Right atrium auricular region (tissue), 2 donors: Measurements from ENCODE around the gene LARP6. TPM values are rescaled to one million over a fixed set of nuclear protein-coding genes. Genes with fewer than 3 reads are reported as not detected.

Experiments used
- DNase-seq: peaks from one replicate; pipeline ENCODE4 v3.0.0-alpha.2; 2019; ENCODE audit warnings: low spot score
- H3K27ac ChIP-seq, 2 donors: fragments of 200-600 bp; sonication (generic); 1 replicate in 1 of 2; 2 replicates in 1 of 2; pipeline ENCODE4 v1.5.1; 2016 to 2019
- H3K27me3 ChIP-seq, 2 donors: fragments of 200-600 bp; sonication (generic); one replicate each; pipeline versions ENCODE4 v1.5.1 to v1.6.0; 2017 to 2019
- H3K36me3 ChIP-seq: fragments of 200-600 bp; sonication (generic); one replicate; pipeline ENCODE4 v1.5.1; 2016
- H3K4me1 ChIP-seq, 2 donors: fragments of 200-600 bp; sonication (generic); one replicate each; pipeline versions ENCODE4 v1.5.1 to v1.6.0; 2017 to 2019
- H3K4me3 ChIP-seq, 2 donors: fragments of 200-600 bp; sonication (generic); 1 replicate in 1 of 2; 2 replicates in 1 of 2; pipeline ENCODE4 v1.5.1; 2017 to 2019; ENCODE audit warnings: mild to moderate bottlenecking in 1 of 2, moderate library complexity in 1 of 2
- H3K9me3 ChIP-seq, 2 donors: fragments of 200-600 bp; sonication (generic); one replicate each; pipeline ENCODE4 v1.5.1; 2019
- CTCF ChIP-seq, 2 donors: fragments of 200-600 bp; sonication (generic); IDR thresholded peaks; one replicate each; pipeline ENCODE4 v1.5.1; 2019; ENCODE audit warnings: antibody characterized with exemption in 2 of 2
- total RNA-seq, 2 donors: library from RNA; depleted of rRNA; stranded (reverse); fragments of >200 nt; gene quantifications; one replicate each; pipeline ENCODE4 v1.1.0, GENCODE V29; 2016

LARP6 gene
- total RNA-seq = 10 to 100 TPM; 20.2 to 57.8 TPM

- peaks cover 0 to 52% of the 10 kb centered on the region in 2 donors for H3K4me1 ChIP-seq
- peaks cover 9% of the 10 kb centered on the region for H3K36me3 ChIP-seq
- H3K4me3 ChIP-seq = peak within 1 kb of the TSS; percentile 81 to 84
- H3K9me3 ChIP-seq = no peaks in the 10 kb centered on the region
- DNase-seq = no peak
- no peak for TF ChIP-seq CTCF (IDR thresholded peaks at IDR 0.05)
- no peaks in the 10 kb centered on the region for H3K27me3 ChIP-seq
- peak within 1 kb of the TSS; percentile 86 to 97 for H3K27ac ChIP-seq
Measured at GRCh38 chr15:70853973-70854665, at the start of gene LARP6. Gene LARP6 (minus strand): TSS chr15:70854157. CDS start chr15:70854088, 69 bp downstream.

GRCh38 chr15:70902107-70902506 is 48.1 kb upstream of the LARP6 start:
- peaks cover 0 to 3% of the 10 kb centered on the region in 2 donors for H3K9me3 ChIP-seq
- H3K27ac ChIP-seq = no peak overlapping the region
- peaks cover 8% of the 10 kb centered on the region for H3K36me3 ChIP-seq
- no peaks in the 10 kb centered on the region for H3K4me1 ChIP-seq
- no peak for DNase-seq
- no peak for TF ChIP-seq CTCF (IDR thresholded peaks at IDR 0.05)
- no peak overlapping the region for H3K4me3 ChIP-seq
- H3K27me3 ChIP-seq = no peaks in the 10 kb centered on the region

- TF ChIP-seq CTCF (IDR thresholded peaks at IDR 0.05) = peak; percentile 39 to 68
- no peaks in the 10 kb centered on the region for H3K36me3 ChIP-seq
- no peaks in the 10 kb centered on the region for H3K27me3 ChIP-seq
- peak overlapping the region; percentile 58 to 81 for H3K27ac ChIP-seq
- H3K4me3 ChIP-seq = peak overlapping the region; percentile 74 to 82
- peaks cover 0 to 13% of the 10 kb centered on the region in 2 donors for H3K4me1 ChIP-seq
- DNase-seq = no peak
- no peaks in the 10 kb centered on the region for H3K9me3 ChIP-seq
Measured at GRCh38 chr15:70892912-70893560, 39.1 kb upstream of the LARP6 start.

GRCh38 chr15:70892002-70892911 is 38.3 kb upstream of the LARP6 start, which contains the start of the genes LRRC49 and THAP10:
Gene LRRC49 (plus strand): TSS chr15:70892826. CDS start chr15:70892895, 69 bp downstream.
Gene THAP10 (minus strand): TSS chr15:70892433. CDS start chr15:70892272, 161 bp downstream.
- Histone ChIP-seq H3K4me1 (peaks cover 0 to 13% of the 10 kb centered on the region in 2 donors), H3K27ac (peak within 1 kb of the TSS; percentile 58 to 81), H3K4me3 (peak within 1 kb of the TSS; percentile 74 to 82), H3K36me3 (no peaks in the 10 kb centered on the region), H3K9me3 (no peaks in the 10 kb centered on the region), H3K27me3 (no peaks in the 10 kb centered on the region)
- TF ChIP-seq CTCF (IDR thresholded peaks at IDR 0.05) = no peak
- peak; percentile 89 for DNase-seq

- no peak for DNase-seq
- no peaks in the 10 kb centered on the region for H3K4me1 ChIP-seq
- H3K36me3 ChIP-seq = no peaks in the 10 kb centered on the region
- no peak overlapping the region for H3K27ac ChIP-seq
- no peak for TF ChIP-seq CTCF (IDR thresholded peaks at IDR 0.05)
- H3K4me3 ChIP-seq = no peak overlapping the region
- no peaks in the 10 kb centered on the region for H3K9me3 ChIP-seq
- H3K27me3 ChIP-seq = no peaks in the 10 kb centered on the region
Measured at GRCh38 chr15:70882361-70882760, 28.4 kb upstream of the LARP6 start.
